HepG2 (cell line): Measurements from ENCODE around the gene DNM1. TPM values are rescaled to one million over a fixed set of nuclear protein-coding genes. Genes with fewer than 3 reads are reported as not detected.

Experiments used
- AHR ChIP-seq: IDR thresholded peaks from 2 replicates; pipeline ENCODE4 v1.6.1; 2018; ENCODE audit warnings: missing genetic modification reagents, missing compliant biosample characterization
- CEBPG ChIP-seq: IDR thresholded peaks from 2 replicates; pipeline ENCODE4 v1.6.1; 2016
- CENPBD1 ChIP-seq: sonication (generic); formaldehyde crosslinking; IDR thresholded peaks from 2 replicates; pipeline ENCODE4 v1.8.0; 2022; ENCODE audit warnings: missing genetic modification reagents, low read depth, mild to moderate bottlenecking, borderline replicate concordance
- CENPX ChIP-seq: sonication (generic); formaldehyde crosslinking; IDR thresholded peaks from 2 replicates; pipeline ENCODE4 v1.9.0; 2021; ENCODE audit warnings: mild to moderate bottlenecking, missing genetic modification reagents, moderate library complexity
- DZIP1 ChIP-seq: sonication (generic); formaldehyde crosslinking; IDR thresholded peaks from 2 replicates; pipeline ENCODE4 v1.5.0; 2020; ENCODE audit warnings: mild to moderate bottlenecking, missing genetic modification reagents
- GABPA ChIP-seq, 2 experiments: IDR thresholded peaks; 2 replicates each; pipeline ENCODE4 v1.6.1; 2011 to 2016; ENCODE audit warnings: low read depth in 2 of 2, low read length in 1 of 2, missing biosample characterization in 1 of 2, missing genetic modification characterization in 1 of 2
- GATAD2A ChIP-seq: IDR thresholded peaks from 2 replicates; pipeline ENCODE4 v1.6.1; 2016
- HNRNPL ChIP-seq: fragments of 200-400 bp; formaldehyde crosslinking; IDR thresholded peaks from 2 replicates; pipeline ENCODE4 v1.6.1; 2017; ENCODE audit warnings: mild to moderate bottlenecking, low read depth, low read length
- KLF15 ChIP-seq: sonication (generic); formaldehyde crosslinking; IDR thresholded peaks from 2 replicates; pipeline ENCODE4 v1.8.1; 2023; ENCODE audit warnings: borderline replicate concordance, mild to moderate bottlenecking, inconsistent platforms, missing genetic modification reagents, mixed read lengths
- MAFK ChIP-seq, 2 experiments: IDR thresholded peaks in 1 of 2; conservative IDR thresholded peaks in 1 of 2; 2 replicates each; pipeline ENCODE4 v1.6.1; 2011; ENCODE audit warnings: improper control_type of control experiment in 2 of 2, low read length in 2 of 2
- PHF20 ChIP-seq: sonication (generic); formaldehyde crosslinking; IDR thresholded peaks from 2 replicates; pipeline ENCODE4 v1.5.0; 2020; ENCODE audit warnings: mild to moderate bottlenecking, missing genetic modification reagents
- SNAPC5 ChIP-seq: sonication (generic); formaldehyde crosslinking; IDR thresholded peaks from 2 replicates; pipeline ENCODE4 v1.8.1; 2023; ENCODE audit warnings: mild to moderate bottlenecking, missing genetic modification reagents, borderline replicate concordance
- SRF ChIP-seq: IDR thresholded peaks from 2 replicates; pipeline ENCODE4 v1.6.1; 2011; ENCODE audit warnings: mild to moderate bottlenecking, low read depth, low read length, moderate library complexity
- STAT5B ChIP-seq: sonication (generic); formaldehyde crosslinking; IDR thresholded peaks from 2 replicates; pipeline ENCODE4 v1.4.0; 2020; ENCODE audit warnings: missing genetic modification reagents
- TEAD2 ChIP-seq: sonication (generic); formaldehyde crosslinking; IDR thresholded peaks from 2 replicates; pipeline ENCODE4 v1.9.0; 2021; ENCODE audit warnings: missing genetic modification reagents
- TFDP1 ChIP-seq: IDR thresholded peaks from 2 replicates; pipeline ENCODE4 v1.6.1; 2016; ENCODE audit warnings: missing compliant biosample characterization, missing genetic modification reagents, borderline replicate concordance
- ZFAT ChIP-seq: sonication (generic); formaldehyde crosslinking; conservative IDR thresholded peaks from 2 replicates; pipeline ENCODE4 v1.8.1; 2023; ENCODE audit warnings: missing genetic modification reagents, inconsistent platforms
- ZNF841 ChIP-seq: sonication (generic); formaldehyde crosslinking; IDR thresholded peaks from 2 replicates; pipeline ENCODE4 v1.8.1; 2023; ENCODE audit warnings: missing genetic modification reagents, borderline replicate concordance
- polyA plus RNA-seq, 8 experiments: library from polyadenylated mRNA; depleted of rRNA in 3 of 8; stranded (reverse) in 7 of 8; unstranded in 1 of 8; fragments of >200 nt; fragmentation: Illumina TruSeq in 4 of 8; extraction: Trizol in 4 of 8; gene quantifications; 2 replicates each; pipeline versions ENCODE4 v1.2.1 to v1.2.3, GENCODE V29; 2011 to 2016; ENCODE audit warnings: low read depth in 4 of 8, missing spikeins in 1 of 8, mixed read lengths in 1 of 8; ENCODE audit not compliant: insufficient read depth in 1 of 8
- total RNA-seq, 5 experiments: library from RNA; depleted of rRNA; stranded (reverse); fragments of >200 nt; fragmentation: Illumina TruSeq; extraction: Trizol; gene quantifications; 2 replicates each; pipeline ENCODE4 v1.2.3, GENCODE V29; 2016; ENCODE audit warnings: low read depth in 1 of 5
- TF ChIP-seq, protein P1 (sequence below), 2 experiments: fragments of 450-650 bp in 1 of 2; sonication (generic) in 1 of 2; formaldehyde crosslinking; IDR thresholded peaks; 2 replicates each; pipeline versions ENCODE4 v1.5.0 to v1.8.0; 2020 to 2022; ENCODE audit warnings: mild to moderate bottlenecking in 1 of 2, missing genetic modification reagents in 1 of 2
- TF ChIP-seq, protein P2 (sequence below): sonication (generic); formaldehyde crosslinking; IDR thresholded peaks from 2 replicates; pipeline ENCODE4 v1.8.1; 2023; ENCODE audit warnings: missing genetic modification reagents, mild to moderate bottlenecking, borderline replicate concordance
- TF ChIP-seq, protein P3 (sequence below): sonication (generic); formaldehyde crosslinking; IDR thresholded peaks from 2 replicates; pipeline ENCODE4 v1.8.0; 2022; ENCODE audit warnings: low read depth, missing genetic modification reagents

DNM1 gene
- total and polyA plus RNA-seq, 2 of the 13 experiments (the other 11 are each of a cell fraction or from before 2014, with no cell fraction given), result 0.13 to 0.58 TPM

- TF ChIP-seq ZFAT (CRISPR knock-in tag) (no peak), STAT5B (CRISPR knock-in tag) (no peak), CEBPG (CRISPR knock-in tag) (peak; percentile 83), TEAD2 (CRISPR knock-in tag) (no peak), GATAD2A (CRISPR knock-in tag) (peak; percentile 72), TFDP1 (CRISPR knock-in tag) (0 out of 2 replicates have a peak, but pooled peaks have one; percentile 6), GABPA (IDR thresholded peaks at IDR 0.05; ENCODE audit: low read depth, low read length) (no peak), GABPA (CRISPR knock-in tag; IDR thresholded peaks at IDR 0.05; ENCODE audit: low read depth) (no peak), CENPBD1 (no peak), HNRNPL (no peak), PHF20 (CRISPR knock-in tag) (0 out of 2 replicates have a peak, but pooled peaks have one; percentile 31), DZIP1 (CRISPR knock-in tag) (no peak), AHR (CRISPR knock-in tag) (no peak), SNAPC5 (CRISPR knock-in tag) (no peak), KLF15 (no peak), SRF (no peak), ZNF841 (no peak), MAFK (conservative IDR thresholded peaks at IDR 0.05 in 1 of 2, IDR thresholded peaks at IDR 0.05 in 1 of 2; ENCODE audit: low read length in 2 of 2) (no peak), CENPX (CRISPR knock-in tag) (no peak)
- TF ChIP-seq, protein P1, sequence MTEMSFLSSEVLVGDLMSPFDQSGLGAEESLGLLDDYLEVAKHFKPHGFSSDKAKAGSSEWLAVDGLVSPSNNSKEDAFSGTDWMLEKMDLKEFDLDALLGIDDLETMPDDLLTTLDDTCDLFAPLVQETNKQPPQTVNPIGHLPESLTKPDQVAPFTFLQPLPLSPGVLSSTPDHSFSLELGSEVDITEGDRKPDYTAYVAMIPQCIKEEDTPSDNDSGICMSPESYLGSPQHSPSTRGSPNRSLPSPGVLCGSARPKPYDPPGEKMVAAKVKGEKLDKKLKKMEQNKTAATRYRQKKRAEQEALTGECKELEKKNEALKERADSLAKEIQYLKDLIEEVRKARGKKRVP (CRISPR knock-in tag; IDR thresholded peaks at IDR 0.05), result no peak
- TF ChIP-seq, protein P2, sequence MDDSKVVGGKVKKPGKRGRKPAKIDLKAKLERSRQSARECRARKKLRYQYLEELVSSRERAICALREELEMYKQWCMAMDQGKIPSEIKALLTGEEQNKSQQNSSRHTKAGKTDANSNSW (CRISPR knock-in tag), result no peak
- TF ChIP-seq, protein P3, sequence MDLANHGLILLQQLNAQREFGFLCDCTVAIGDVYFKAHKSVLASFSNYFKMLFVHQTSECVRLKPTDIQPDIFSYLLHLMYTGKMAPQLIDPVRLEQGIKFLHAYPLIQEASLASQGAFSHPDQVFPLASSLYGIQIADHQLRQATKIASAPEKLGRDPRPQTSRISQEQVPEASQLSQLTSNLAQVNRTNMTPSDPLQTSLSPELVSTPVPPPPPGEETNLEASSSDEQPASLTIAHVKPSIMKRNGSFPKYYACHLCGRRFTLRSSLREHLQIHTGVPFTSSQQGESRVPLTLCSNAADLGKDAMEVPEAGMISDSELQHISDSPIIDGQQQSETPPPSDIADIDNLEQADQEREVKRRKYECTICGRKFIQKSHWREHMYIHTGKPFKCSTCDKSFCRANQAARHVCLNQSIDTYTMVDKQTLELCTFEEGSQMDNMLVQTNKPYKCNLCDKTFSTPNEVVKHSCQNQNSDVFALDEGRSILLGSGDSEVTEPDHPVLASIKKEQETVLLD (CRISPR knock-in tag), result no peak
Observed at GRCh38 chr9:128296340-128297220, 93.4 kb downstream of the DNM1 start (continued).
